IMR-90 (cell line): ENCODE results near the gene MBOAT2. TPM values are rescaled to one million over a fixed set of nuclear protein-coding genes. Genes with fewer than 3 reads are reported as not detected.

Experiments
- ATAC-seq: fragments of 200-7000 bp; cut with Tn5 transposase; 2 replicates; pipeline ENCODE4 v1.9.1; 2020; ENCODE audit warnings: low read depth, mild to moderate bottlenecking, moderate library complexity
- BruUV-seq: library from RNA; stranded (reverse); fragments of 400-500 nt; replicated peaks from 2 replicates; lab custom pipeline; 2021; lab: Mats Ljungman, UMichigan
- CTCF ChIA-PET: fragments of 300-600 bp; formaldehyde crosslinking; extraction: SDS; loops from one replicate; lab custom pipeline; 2021; ENCODE audit warnings: antibody characterized with exemption; lab: Yijun Ruan, JAX
- POLR2A ChIA-PET: fragments of 300-600 bp; sonication (Branson Sonifier 250); formaldehyde crosslinking; loops from one replicate; lab custom pipeline; 2022; ENCODE audit warnings: antibody characterized with exemption; ENCODE audit not compliant: unreplicated experiment; lab: Charles Lee
- DNase-seq: peaks from one replicate; pipeline ENCODE4 v3.0.0; 2013
- H2AFZ ChIP-seq: replicated peaks from 2 replicates; pipeline ENCODE3; 2013; ENCODE audit warnings: low read length, mild to moderate bottlenecking; ENCODE audit not compliant: poor library complexity
- H2AK5ac ChIP-seq: 2 replicates; pipeline ENCODE4 v1.6.1; 2013; ENCODE audit warnings: low read depth, low read length, inconsistent platforms
- H2AK9ac ChIP-seq: replicated peaks from 2 replicates; pipeline ENCODE3; 2013; ENCODE audit warnings: mild to moderate bottlenecking, low read depth, low read length, moderate library complexity; ENCODE audit not compliant: poor library complexity
- H2BK120ac ChIP-seq: 2 replicates; pipeline ENCODE4 v1.6.1; 2013; ENCODE audit warnings: low read depth, low read length, inconsistent platforms
- H2BK15ac ChIP-seq: 3 replicates; pipeline ENCODE4 v1.6.1; 2013; ENCODE audit warnings: low read depth, low read length, inconsistent platforms
- H2BK20ac ChIP-seq: 2 replicates; pipeline ENCODE4 v1.6.1; 2013; ENCODE audit warnings: low read depth, mild to moderate bottlenecking, inconsistent platforms, low read length, moderate library complexity
- H2BK5ac ChIP-seq: 2 replicates; pipeline ENCODE4 v1.6.1; 2013; ENCODE audit warnings: mild to moderate bottlenecking, low read depth, low read length, inconsistent platforms; ENCODE audit not compliant: poor library complexity, severe bottlenecking
- H3K14ac ChIP-seq: replicated peaks from 2 replicates; pipeline ENCODE4 v1.6.1; 2013; ENCODE audit warnings: low read depth, low read length, inconsistent platforms
- H3K18ac ChIP-seq: 2 replicates; pipeline ENCODE4 v1.6.1; 2013; ENCODE audit warnings: low read depth, low read length, control low read depth
- H3K23ac ChIP-seq: 2 replicates; pipeline ENCODE4 v1.6.1; 2013; ENCODE audit warnings: low read depth, low read length, inconsistent platforms
- H3K27ac ChIP-seq: 2 replicates; pipeline ENCODE4 v1.5.1; 2013; ENCODE audit warnings: mild to moderate bottlenecking, control low read depth, low read length; ENCODE audit not compliant: insufficient read depth
- H3K27me3 ChIP-seq: 2 replicates; pipeline ENCODE4 v1.6.1; 2013; ENCODE audit warnings: low read length; ENCODE audit not compliant: control insufficient read depth, insufficient read depth
- H3K36me3 ChIP-seq: 2 replicates; pipeline ENCODE4 v1.6.1; 2013; ENCODE audit warnings: low read length, mixed read lengths; ENCODE audit not compliant: control insufficient read depth, insufficient read depth
- H3K4ac ChIP-seq: 2 replicates; pipeline ENCODE4 v1.6.1; 2013; ENCODE audit warnings: low read depth, low read length, inconsistent platforms
- H3K4me1 ChIP-seq: 2 replicates; pipeline ENCODE4 v1.6.1; 2013; ENCODE audit warnings: low read length, mixed read lengths; ENCODE audit not compliant: control insufficient read depth, insufficient read depth
- H3K4me2 ChIP-seq: 2 replicates; pipeline ENCODE4 v1.6.1; 2013; ENCODE audit warnings: low read depth, mild to moderate bottlenecking, control low read depth, low read length, moderate library complexity
- H3K4me3 ChIP-seq: 2 replicates; pipeline ENCODE4 v1.5.1; 2013; ENCODE audit warnings: low read depth, mild to moderate bottlenecking, control low read depth, low read length, moderate library complexity; ENCODE audit not compliant: insufficient read depth
- H3K56ac ChIP-seq: 2 replicates; pipeline ENCODE4 v1.6.1; 2013; ENCODE audit warnings: low read length, inconsistent platforms; ENCODE audit not compliant: insufficient read depth; ENCODE audit errors: extremely low read depth
- H3K79me1 ChIP-seq, 2 experiments: 2 replicates each; pipeline ENCODE4 v1.6.1; 2013; ENCODE audit warnings: low read length in 2 of 2, inconsistent platforms in 1 of 2, low read depth in 1 of 2
- H3K9ac ChIP-seq: 2 replicates; pipeline ENCODE4 v1.6.1; 2013; ENCODE audit warnings: low read depth, low read length, control low read depth
- H3K9me1 ChIP-seq: 2 replicates; pipeline ENCODE4 v1.6.1; 2013; ENCODE audit warnings: low read length, inconsistent platforms; ENCODE audit not compliant: insufficient read depth
- H3K9me3 ChIP-seq: 2 replicates; pipeline ENCODE4 v1.6.1; 2013; ENCODE audit warnings: low read length; ENCODE audit not compliant: control insufficient read depth, insufficient read depth
- H4K20me1 ChIP-seq: 2 replicates; pipeline ENCODE4 v1.6.1; 2013; ENCODE audit warnings: low read length, inconsistent platforms; ENCODE audit not compliant: insufficient read depth
- H4K5ac ChIP-seq: 2 replicates; pipeline ENCODE4 v1.6.1; 2013; ENCODE audit warnings: mild to moderate bottlenecking, low read depth, low read length, control low read depth
- H4K8ac ChIP-seq, 2 experiments: 2 replicates each; pipeline ENCODE4 v1.6.1; 2013; ENCODE audit warnings: low read depth in 2 of 2, low read length in 2 of 2, control low read depth in 1 of 2, inconsistent platforms in 1 of 2
- H4K91ac ChIP-seq: 2 replicates; pipeline ENCODE4 v1.6.1; 2013; ENCODE audit warnings: low read depth, low read length, inconsistent platforms; ENCODE audit not compliant: insufficient read depth
- BHLHE40 ChIP-seq: fragments of 150-350 bp; IDR thresholded peaks from 2 replicates; pipeline ENCODE4 v1.6.1; 2016; ENCODE audit warnings: mild to moderate bottlenecking, low read depth, low read length
- CEBPB ChIP-seq: IDR thresholded peaks from 2 replicates; pipeline ENCODE4 v1.6.1; 2012; ENCODE audit warnings: low read depth, low read length, improper control_type of control experiment
- CHD1 ChIP-seq: IDR thresholded peaks from 2 replicates; pipeline ENCODE4 v1.6.1; 2012; ENCODE audit warnings: low read depth, low read length, improper control_type of control experiment
- FOS ChIP-seq: fragments of 150-350 bp; IDR thresholded peaks from 2 replicates; pipeline ENCODE4 v1.6.1; 2016; ENCODE audit warnings: low read depth, low read length
- MAFK ChIP-seq: IDR thresholded peaks from 2 replicates; pipeline ENCODE4 v1.6.1; 2012; ENCODE audit warnings: low read depth, low read length, improper control_type of control experiment
- MAZ ChIP-seq: IDR thresholded peaks from 2 replicates; pipeline ENCODE4 v1.6.1; 2012; ENCODE audit warnings: low read depth, mild to moderate bottlenecking, low read length, improper control_type of control experiment, moderate library complexity, borderline replicate concordance
- MXI1 ChIP-seq: IDR thresholded peaks from 2 replicates; pipeline ENCODE4 v1.6.1; 2012; ENCODE audit warnings: low read depth, mild to moderate bottlenecking, low read length, moderate library complexity, borderline replicate concordance
- NFE2L2 ChIP-seq: fragments of 150-350 bp; IDR thresholded peaks from 2 replicates; pipeline ENCODE4 v1.6.1; 2016; ENCODE audit warnings: low read depth, mild to moderate bottlenecking, low read length
- POLR2A ChIP-seq: IDR thresholded peaks from 2 replicates; pipeline ENCODE4 v1.6.1; 2012; ENCODE audit warnings: mild to moderate bottlenecking, low read depth, low read length
- RAD21 ChIP-seq: IDR thresholded peaks from 2 replicates; pipeline ENCODE4 v1.6.1; 2012; ENCODE audit warnings: low read length, improper control_type of control experiment
- RCOR1 ChIP-seq: IDR thresholded peaks from 2 replicates; pipeline ENCODE4 v1.6.1; 2012; ENCODE audit warnings: mild to moderate bottlenecking, low read length, improper control_type of control experiment; ENCODE audit not compliant: insufficient replicate concordance
- RFX5 ChIP-seq: IDR thresholded peaks from 2 replicates; pipeline ENCODE4 v1.8.0; 2012; ENCODE audit warnings: low read depth, mild to moderate bottlenecking, low read length, moderate library complexity
- SMC3 ChIP-seq: fragments of 150-350 bp; IDR thresholded peaks from 2 replicates; pipeline ENCODE4 v1.6.1; 2016; ENCODE audit warnings: low read depth, mild to moderate bottlenecking, antibody characterized with exemption, low read length, moderate library complexity
- WGBS, 2 experiments: methylation state at CpG; one replicate each; pipeline versions ENCODE4 v1.1.5 to v1.1.7; 2013; ENCODE audit warnings: missing lambda C conversion rate in 2 of 2; ENCODE audit not compliant: insufficient read length in 1 of 2; ENCODE audit errors: extremely low coverage in 2 of 2; 5-methylcytosine and 5-hydroxymethylcytosine counted together
- dilution Hi-C: fragments of 300-500 bp; cut with HindIII; formaldehyde crosslinking; loops from one replicate; pipeline ENCODE4 v1.14.3; 2018; ENCODE audit warnings: low sequenced_read_pairs; ENCODE audit not compliant: unreplicated experiment
- in situ Hi-C: fragments of 300-500 bp; cut with MboI; formaldehyde crosslinking; loops from 3 replicates; pipeline ENCODE4 v1.14.3; 2019; ENCODE audit warnings: low sequenced_read_pairs, inconsistent platforms, mixed read lengths
- intact Hi-C: fragments of 100-400 bp; cut with micrococcal nuclease; formaldehyde crosslinking; loops from 2 replicates; pipeline ENCODE4 v1.10.0; 2022
- polyA plus RNA-seq, 3 experiments: library from polyadenylated mRNA; depleted of rRNA; stranded (reverse); fragments of >200 nt; gene quantifications; 2 replicates each; pipeline ENCODE4 v1.2.3, GENCODE V29; 2012; ENCODE audit warnings: low replicate concordance in 1 of 3
- total RNA-seq: library from RNA; depleted of rRNA; stranded (reverse); fragments of >200 nt; gene quantifications from 2 replicates; pipeline ENCODE4 v1.2.3, GENCODE V29; 2012
- TF ChIP-seq, protein P1 (sequence below): fragments of 150-350 bp; IDR thresholded peaks from 2 replicates; pipeline ENCODE4 v1.6.1; 2016; ENCODE audit warnings: low read depth, mild to moderate bottlenecking, low read length, moderate library complexity, borderline replicate concordance
- TF ChIP-seq, protein P2 (sequence below): conservative IDR thresholded peaks from 2 replicates; pipeline ENCODE4 v1.5.1; 2012; ENCODE audit warnings: mild to moderate bottlenecking, low read depth, low read length, improper control_type of control experiment
- TF ChIP-seq, protein P3 (sequence below): fragments of 150-350 bp; IDR thresholded peaks from 2 replicates; pipeline ENCODE4 v1.6.1; 2017; ENCODE audit warnings: mild to moderate bottlenecking, antibody characterized with exemption, low read length, low read depth

Gene MBOAT2
- total and polyA plus RNA-seq, 2 of the 4 experiments (the other 2 are of a cell fraction) = 33.9 to 102 TPM

DNA sequence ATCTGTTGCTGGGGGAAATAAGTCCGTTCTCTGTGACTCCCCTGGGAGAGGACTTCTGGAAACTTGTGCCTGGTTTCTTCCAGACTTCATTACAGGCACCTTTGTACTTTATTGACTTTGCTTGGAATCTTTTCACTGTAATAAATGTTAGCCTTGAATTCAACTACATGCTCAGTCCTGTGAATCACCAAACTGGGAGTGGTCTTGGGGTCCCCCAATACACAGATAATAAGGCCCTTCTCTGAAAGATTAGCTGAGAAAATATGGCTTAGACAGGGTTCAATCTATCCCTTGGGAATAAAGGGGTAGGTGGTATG lies 117.3 kb downstream of the MBOAT2 start:
- H3K23ac ChIP-seq = no peak overlapping the region
- no CpG with 5 or more reads among the region's 1 CpG for WGBS, 2 experiments
- H3K14ac ChIP-seq = no peak overlapping the region
- no peak overlapping the region for H4K91ac ChIP-seq
- peaks cover 2% of the 10 kb centered on the region for H3K36me3 ChIP-seq
- no peak overlapping the region for H2BK20ac ChIP-seq
- no peak overlapping the region for H2BK15ac ChIP-seq
- no peak for DNase-seq
- H4K20me1 ChIP-seq = no peaks in the 10 kb centered on the region
- no peak for ATAC-seq
- H2AK9ac ChIP-seq = no peak overlapping the region
- H3K27ac ChIP-seq = no peak overlapping the region
- no peak overlapping the region for H4K8ac ChIP-seq
- TF ChIP-seq, protein P1, sequence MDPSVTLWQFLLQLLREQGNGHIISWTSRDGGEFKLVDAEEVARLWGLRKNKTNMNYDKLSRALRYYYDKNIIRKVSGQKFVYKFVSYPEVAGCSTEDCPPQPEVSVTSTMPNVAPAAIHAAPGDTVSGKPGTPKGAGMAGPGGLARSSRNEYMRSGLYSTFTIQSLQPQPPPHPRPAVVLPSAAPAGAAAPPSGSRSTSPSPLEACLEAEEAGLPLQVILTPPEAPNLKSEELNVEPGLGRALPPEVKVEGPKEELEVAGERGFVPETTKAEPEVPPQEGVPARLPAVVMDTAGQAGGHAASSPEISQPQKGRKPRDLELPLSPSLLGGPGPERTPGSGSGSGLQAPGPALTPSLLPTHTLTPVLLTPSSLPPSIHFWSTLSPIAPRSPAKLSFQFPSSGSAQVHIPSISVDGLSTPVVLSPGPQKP = no peak
- TF ChIP-seq, protein P2, sequence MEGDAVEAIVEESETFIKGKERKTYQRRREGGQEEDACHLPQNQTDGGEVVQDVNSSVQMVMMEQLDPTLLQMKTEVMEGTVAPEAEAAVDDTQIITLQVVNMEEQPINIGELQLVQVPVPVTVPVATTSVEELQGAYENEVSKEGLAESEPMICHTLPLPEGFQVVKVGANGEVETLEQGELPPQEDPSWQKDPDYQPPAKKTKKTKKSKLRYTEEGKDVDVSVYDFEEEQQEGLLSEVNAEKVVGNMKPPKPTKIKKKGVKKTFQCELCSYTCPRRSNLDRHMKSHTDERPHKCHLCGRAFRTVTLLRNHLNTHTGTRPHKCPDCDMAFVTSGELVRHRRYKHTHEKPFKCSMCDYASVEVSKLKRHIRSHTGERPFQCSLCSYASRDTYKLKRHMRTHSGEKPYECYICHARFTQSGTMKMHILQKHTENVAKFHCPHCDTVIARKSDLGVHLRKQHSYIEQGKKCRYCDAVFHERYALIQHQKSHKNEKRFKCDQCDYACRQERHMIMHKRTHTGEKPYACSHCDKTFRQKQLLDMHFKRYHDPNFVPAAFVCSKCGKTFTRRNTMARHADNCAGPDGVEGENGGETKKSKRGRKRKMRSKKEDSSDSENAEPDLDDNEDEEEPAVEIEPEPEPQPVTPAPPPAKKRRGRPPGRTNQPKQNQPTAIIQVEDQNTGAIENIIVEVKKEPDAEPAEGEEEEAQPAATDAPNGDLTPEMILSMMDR = no peak
- TF ChIP-seq CEBPB = no peak
- no peak for TF ChIP-seq RAD21
- TF ChIP-seq FOS = no peak
- TF ChIP-seq RCOR1 = no peak
- no peak for TF ChIP-seq BHLHE40
- TF ChIP-seq MAZ = no peak
- TF ChIP-seq CHD1 = no peak
- no peak for TF ChIP-seq MXI1
- TF ChIP-seq SMC3 = no peak
- no peak for TF ChIP-seq NFE2L2
- TF ChIP-seq MAFK = no peak
- no peak for TF ChIP-seq POLR2A
- TF ChIP-seq, protein P3, sequence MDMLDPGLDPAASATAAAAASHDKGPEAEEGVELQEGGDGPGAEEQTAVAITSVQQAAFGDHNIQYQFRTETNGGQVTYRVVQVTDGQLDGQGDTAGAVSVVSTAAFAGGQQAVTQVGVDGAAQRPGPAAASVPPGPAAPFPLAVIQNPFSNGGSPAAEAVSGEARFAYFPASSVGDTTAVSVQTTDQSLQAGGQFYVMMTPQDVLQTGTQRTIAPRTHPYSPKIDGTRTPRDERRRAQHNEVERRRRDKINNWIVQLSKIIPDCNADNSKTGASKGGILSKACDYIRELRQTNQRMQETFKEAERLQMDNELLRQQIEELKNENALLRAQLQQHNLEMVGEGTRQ = no peak
- no peak for TF ChIP-seq RFX5
- no peak overlapping the region for H4K5ac ChIP-seq
- no peaks in the 10 kb centered on the region for H3K4me1 ChIP-seq
- no peak overlapping the region for H2AK5ac ChIP-seq
- H3K18ac ChIP-seq = no peak overlapping the region
- H3K4me3 ChIP-seq = no peak overlapping the region
- no peak overlapping the region for H3K4ac ChIP-seq
- H3K4me2 ChIP-seq = no peak overlapping the region
- H2AFZ ChIP-seq = no peak overlapping the region
- BruUV-seq = no TSS peak
- H3K56ac ChIP-seq = no peak overlapping the region
- no peak overlapping the region for H2BK120ac ChIP-seq
- H3K9me1 ChIP-seq = no peaks in the 10 kb centered on the region
- H3K79me1 ChIP-seq = peaks cover 4 to 8% of the 10 kb centered on the region in 2 experiments; a peak in 2 of 4 replicates
- no peak overlapping the region for H3K9ac ChIP-seq
- intact Hi-C loops = no loop called here
- ChIA-PET POLR2A (no interaction called here), CTCF (no interaction called here)
- in situ Hi-C loops = no loop called here
- dilution Hi-C loops = no loop called here
- H2BK5ac ChIP-seq = no peak overlapping the region
- no peaks in the 10 kb centered on the region for H3K9me3 ChIP-seq
- H3K27me3 ChIP-seq = no peaks in the 10 kb centered on the region
